HG03460 (cell line): ENCODE data around the gene EPN3.

Source experiments
- ATAC-seq: cut with Tn5 transposase; IDR thresholded peaks from one replicate; pipeline ENCODE4 v1.9.1; 2021; ENCODE audit not compliant: unreplicated experiment

Gene EPN3

DNA sequence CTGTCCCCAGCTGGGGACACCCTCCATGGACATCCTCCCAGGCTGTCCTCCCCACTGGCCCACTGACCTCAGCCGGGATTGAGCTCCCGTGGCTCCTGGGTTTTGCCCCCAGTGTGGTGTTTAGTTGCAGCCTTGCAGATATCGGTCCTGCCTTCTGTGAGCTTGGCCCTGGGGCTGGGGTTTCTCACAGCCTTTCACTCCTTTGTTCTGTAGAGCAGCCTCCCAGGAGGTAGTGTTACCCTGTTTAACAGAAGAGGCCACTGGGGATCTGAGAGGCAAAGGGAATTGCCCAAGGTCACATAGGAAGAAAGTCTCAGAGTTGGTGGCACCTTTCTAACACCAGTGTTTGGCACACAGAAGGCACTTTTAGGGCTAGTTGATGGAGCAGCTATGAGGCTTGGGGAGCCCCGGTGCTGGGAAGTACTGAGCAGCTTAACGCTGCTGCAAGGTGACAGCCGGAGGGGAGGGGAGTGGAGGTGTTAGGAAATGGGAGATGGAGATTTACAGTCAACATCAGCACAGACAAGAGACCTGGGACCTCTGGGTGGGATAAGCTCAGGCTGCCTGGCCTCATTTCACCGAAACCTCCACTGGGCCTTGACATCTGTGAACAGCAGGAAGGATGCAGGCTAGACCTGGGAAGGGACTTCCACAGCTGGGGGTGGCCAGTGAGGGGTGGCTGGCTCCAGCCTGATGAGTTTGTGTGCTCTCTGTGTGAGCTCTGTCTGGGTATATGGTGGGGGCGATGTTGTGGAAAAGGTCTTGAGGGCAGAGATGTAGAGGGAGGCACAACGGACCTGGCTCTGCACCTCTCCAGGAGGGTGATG lies 54.1 kb downstream of the EPN3 start:
- ATAC-seq: no peak

DNA sequence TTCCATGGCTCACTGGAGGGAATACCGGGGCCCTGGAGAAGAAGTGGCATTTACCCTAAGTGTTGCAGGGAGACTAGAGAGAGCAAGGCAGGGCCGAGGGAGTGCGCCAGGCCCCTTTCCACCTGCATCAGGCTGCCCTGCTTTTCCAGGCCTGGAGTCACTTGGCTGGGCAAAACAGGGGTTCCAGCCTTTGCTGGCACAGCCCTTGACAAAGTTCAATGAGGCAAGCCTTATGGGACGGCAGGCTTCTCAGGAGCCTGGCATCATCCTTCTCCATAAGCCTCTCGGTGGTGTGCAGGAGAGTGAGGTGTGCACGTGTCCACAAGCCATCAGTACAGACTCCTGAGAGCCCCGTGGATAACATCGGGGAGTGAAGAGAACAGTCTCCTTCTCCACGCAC lies 55.0 kb downstream of the EPN3 start:
- ATAC-seq: no peak

DNA sequence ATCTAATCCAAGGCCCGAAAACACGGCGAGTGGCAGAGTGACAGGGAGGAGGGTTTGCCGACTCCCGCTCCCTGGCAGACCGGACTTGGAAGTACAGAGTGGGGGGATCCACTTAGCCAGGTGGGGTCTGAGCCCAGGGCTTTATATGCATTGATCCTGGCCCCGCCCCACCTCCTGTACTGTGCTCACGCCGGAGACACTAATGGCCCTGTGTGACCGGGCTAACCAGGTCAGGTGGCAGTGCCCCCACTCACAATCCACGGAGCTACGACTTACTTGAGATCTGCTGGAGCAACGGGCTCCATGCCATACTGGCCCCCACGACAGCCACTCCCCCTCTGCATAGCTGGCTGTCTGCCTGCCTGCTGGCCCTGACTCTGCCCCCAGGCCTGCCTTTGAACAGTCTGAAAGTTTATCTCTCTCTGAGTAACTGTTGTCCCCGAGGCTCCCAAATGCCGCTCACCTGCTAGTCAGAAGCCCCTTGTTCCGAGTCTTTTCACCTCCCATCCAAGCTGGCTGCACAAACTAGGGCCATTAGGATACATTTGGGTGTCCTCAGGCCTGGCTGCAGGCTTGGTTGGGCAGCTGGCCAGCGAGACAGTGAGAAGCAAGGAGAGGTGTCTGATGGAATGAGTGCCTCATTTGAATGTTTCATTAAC lies 56.0 kb downstream of the EPN3 start:
- ATAC-seq: no peak

DNA sequence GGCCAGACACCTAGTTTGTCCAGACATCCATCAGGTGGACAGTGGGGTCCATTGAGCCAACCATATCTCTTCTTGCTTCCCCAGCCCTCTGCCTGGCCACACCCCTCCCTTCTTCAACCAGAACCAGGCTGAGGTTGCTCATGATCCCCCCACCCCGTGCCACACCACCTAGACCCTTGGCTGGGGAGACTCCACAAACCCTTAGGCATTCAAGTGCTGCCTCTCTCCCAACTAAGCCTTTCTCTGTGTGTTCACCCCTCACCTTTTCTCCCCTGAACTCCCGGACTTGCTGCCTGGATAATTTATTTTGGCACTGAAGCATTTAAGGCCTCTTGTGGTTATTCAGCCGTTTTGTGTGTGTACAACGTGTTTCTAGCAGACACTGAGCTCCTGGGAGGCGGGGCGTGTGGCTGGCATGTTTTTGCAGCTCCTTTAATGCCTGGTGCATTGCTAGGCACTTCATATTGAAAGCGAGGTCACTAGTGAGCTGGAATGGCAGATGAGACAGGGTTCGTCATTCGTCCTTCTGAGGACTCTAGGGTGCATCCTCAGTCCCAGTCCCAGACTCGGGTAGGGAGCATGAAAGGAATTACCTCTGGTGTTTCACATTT lies 56.7 kb downstream of the EPN3 start:
- ATAC-seq: no peak

DNA sequence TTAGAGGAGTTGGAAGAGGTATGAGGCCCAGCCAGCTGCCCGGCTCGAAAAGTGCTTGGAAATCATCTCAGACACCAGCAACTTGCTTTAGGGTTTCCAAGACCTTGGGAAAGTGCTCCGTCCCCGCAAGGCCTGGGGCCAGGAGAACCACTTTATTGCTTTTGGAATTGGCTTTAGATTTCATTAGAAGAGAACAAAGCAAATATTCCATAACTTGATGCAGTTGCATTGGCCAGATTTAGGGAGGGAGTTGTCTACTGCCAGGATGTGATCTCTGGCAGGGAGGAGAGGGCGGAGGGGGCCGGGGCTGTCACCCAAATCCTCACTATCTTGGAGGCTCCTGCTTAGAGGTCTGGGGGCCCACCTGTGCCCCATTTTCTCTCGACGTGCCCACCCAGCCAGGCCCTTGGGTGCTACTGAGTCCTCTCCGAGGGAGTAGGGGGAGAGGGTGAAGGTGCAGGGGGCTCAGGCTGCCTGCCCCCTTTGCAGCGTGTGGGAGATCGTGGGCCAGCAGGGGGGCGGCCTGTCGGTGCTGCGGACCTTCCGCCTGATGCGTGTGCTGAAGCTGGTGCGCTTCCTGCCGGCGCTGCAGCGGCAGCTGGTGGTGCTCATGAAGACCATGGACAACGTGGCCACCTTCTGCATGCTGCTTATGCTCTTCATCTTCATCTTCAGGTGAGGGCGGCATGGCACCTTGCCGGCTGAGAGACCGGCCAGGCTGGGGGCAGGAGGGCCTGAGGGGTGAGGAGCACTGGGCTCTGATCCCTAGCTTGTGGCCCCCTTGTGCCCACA lies 58.6 kb downstream of the EPN3 start:
- no peak for ATAC-seq

DNA sequence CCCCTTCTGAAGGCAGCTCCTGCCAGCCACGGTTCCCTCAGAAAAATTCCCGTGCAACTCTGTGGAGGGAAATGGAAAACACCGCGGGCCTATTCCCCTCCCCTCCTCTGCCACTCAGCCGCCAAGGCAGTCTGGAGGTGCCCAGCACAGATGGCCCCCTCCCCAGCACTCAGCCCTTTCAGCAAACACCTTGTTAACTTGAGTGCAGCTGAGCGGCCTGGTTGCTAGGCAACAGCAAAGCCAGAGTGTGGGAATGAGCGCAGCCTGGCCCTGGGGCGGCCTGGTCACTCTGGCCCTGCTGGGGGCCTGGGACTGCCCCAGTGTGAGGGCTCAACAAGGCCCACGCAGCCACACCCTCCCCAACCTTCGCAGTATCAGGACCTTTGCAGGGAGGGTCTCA lies 60.8 kb downstream of the EPN3 start:
- no peak for ATAC-seq
